ENCODE results near the gene PTER. TPM values are rescaled to one million over a fixed set of nuclear protein-coding genes. Genes with fewer than 3 reads are reported as not detected.

The PTER gene
- total RNA-seq, 1 donor from 2014 or later = 8.1 TPM

DNA sequence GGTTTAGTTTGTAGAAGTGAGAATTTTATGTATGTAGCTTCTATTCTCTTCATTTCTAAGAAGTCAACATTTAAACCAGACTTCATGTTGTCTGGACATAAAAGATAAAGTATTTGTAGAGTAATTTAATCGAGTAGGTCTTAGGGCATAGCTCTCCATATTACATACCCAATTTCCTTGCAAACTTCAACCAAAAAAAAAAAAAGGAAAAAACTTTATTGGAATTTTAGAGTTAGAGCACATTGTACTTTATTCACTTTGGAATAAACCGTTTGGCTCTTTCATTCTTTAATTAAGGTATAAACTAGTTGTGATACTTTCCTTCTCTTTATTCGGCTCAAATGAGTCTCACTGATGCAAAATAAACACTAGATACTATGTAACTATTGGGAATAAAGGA lies 36.0 kb downstream of the PTER start:
- DNase-seq = no peak

DNA sequence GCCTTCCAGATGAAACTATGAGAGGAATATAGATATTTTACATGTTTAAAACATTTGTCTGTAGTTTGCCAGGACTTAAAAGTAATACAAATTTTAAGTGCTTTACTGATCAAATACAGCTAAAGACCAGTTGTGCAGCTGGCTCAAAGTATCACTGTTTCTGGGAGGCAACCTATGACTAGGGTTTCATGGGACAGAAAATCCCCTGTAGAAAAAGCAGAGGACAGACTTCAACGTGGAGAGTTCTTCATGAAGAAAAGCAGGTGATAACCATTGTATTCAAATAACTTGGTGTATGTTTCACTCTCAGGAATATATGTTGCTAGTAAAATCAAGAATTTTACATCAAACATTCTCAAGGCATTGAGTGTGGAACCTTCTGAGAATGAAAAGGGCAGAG lies 40.9 kb downstream of the PTER start:
- DNase-seq = no peak

DNA sequence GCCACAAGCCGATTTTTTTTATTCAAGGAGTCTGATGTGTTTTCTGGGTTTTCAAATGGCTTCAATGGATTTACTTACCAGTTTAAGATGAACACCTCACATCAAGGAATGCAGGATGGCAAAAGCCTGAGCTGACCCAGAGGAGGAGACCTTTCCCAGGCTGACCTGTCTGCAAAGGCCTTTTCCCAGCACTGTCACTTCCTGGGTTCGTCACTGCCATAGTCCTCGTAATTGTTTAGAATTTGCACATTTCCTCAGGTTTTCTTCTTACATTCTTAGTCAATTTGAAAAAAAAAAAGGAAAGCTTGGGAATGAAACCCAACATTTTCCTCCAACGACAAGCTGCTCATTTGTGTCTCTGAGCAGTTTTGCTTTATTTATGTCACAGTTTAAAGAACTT lies 42.0 kb downstream of the PTER start:
- no peak for DNase-seq

DNA sequence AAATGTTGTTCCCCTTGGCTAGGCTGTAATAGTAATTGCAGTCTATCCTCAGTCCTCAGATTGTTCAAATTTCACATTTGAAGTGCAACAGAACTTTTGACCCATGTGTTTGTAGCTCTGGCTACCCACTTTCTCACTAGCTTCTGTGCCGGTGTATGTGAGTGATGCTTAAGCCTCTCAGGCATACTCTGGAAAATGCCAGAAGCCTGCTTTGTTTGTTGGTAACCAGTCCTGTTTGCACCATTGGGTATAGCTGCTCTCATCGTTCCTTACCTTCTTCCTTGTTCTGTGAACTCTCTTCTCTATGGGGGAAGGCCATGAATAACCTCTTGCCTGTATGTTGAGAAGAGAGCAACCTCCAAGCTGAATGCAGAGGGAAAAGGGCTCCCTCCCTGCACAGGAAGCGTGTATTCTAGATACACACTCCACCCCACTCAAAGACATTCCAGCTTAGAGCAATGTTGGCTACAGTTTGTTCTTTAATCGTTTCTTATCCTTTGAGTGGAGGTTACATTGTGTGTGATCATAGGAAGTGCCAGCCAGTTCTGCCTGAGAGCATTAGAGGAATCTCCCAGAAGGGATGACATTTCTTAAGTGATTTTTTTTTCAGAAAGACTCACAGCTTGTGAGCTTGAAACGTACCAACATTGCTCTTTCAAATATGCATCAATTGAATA lies 44.4 kb downstream of the PTER start:
- DNase-seq = no peak

DNA sequence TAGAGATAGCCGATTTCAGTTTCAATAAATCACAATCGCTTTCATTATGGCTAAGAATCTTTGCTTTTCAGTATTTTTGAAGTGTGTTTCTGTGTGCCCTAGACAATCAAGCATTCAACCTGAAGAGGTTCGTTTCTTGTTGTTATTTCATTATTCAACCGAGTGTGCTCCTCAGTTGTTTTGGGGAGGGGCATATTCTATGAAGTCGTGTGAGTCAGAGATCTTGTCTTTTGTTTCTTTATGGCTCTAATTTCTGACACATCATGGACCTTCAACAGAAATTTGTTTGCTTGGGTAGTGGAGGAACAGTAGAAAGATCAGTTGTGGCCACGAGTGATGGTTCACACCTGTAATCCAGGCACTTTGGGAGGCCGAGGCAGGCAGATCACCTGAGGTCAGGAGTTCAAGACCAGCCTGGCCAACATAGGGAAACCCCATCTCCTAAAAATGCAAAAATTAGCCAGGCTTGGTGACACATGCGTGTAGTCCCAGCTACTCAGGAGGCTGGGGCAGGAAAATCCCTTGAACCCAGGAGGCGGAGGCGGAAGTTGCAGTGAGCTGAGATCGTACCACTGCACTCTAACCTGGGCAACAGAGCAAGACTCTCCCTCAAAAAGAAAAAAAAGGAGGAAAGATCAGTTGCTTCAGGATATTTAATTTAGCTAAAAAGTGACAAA lies 46.6 kb downstream of the PTER start:
- no peak for DNase-seq

DNA sequence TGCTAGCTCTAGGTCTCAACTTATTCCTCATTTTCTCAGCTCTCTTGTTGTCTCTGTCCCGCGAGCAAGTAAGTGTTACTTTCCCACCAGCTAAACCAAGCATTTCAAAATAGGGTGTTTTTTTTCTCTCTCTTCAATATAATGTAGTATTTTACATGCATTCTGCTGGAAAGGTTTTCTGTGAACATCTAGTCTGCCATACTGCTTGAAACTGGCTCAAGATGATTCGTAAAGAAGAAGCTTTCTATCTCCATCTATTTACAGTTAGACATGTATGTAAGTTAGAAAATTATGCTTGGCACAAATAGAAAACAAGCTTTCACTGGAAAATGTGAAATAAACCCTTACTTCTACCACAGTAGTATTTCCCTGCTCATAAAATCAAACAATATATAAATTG lies 53.7 kb downstream of the PTER start:
- no peak for DNase-seq

DNA sequence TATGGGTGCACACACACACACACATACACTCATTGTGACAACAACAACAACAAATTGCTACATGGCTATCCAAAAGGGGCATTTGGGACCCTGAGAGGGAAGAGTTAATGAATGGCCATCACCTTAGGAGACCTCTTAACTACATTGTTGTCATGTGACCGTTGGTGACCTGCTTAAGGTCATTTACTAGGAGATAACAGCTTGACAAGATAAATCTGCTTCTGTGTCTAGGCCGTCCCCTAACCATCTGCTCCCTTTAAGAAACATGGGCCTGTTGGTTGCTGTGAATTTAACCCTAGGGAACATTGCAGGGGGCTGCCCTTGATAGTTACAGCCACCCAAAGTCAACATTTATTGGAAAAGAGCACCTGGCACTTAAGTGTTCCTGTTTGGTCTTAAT lies 55.1 kb downstream of the PTER start:
- DNase-seq = no peak

DNA sequence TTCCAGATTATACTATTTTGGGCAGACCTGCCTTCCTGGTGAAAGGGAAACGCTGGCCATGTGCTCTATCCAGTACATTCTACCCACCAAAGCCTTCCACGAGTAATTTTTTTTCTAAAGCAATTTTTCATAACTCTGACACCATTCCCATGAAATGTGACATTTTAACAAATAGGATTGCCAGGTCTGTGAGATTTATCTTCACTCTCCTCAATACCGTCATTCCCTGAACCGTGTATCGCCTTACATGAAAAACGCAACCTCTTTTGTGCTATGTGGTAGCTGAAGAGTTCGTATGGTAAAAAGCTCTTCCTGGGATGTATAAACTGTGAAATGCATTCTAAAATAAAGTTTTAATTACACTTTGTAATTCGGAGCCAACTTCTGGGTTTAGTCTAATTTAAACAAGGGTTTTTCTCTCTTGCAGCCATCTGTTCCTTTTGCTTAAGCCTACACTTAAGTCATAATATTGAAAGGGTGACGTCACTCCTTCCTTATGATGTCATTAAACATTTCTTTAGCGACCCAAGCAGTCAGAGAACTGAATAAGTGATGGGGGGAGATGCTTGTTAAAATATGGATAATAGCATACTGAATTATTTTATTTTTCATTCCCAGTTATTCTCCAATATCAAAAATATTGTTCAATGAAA lies 57.2 kb downstream of the PTER start:
- no peak for DNase-seq

DNA sequence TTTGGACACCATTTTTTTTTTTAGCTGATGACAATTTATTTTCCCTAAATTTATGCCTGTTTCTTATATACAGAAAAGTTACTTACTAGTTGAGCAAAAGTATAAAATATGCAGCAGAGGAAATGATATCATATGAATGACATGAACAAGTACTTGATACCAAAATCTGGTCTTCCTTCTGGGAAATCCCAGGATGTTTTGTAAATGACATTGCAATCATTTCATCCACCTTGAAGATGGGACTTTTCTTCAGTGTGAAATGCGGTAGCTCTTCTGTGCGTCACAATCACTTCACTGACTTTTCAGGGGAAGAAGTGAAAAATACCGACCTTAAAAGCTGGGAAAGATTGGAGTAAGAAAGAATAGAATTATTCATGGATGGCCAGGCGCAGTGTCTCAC lies 61.1 kb downstream of the PTER start:
- DNase-seq = no peak

DNA sequence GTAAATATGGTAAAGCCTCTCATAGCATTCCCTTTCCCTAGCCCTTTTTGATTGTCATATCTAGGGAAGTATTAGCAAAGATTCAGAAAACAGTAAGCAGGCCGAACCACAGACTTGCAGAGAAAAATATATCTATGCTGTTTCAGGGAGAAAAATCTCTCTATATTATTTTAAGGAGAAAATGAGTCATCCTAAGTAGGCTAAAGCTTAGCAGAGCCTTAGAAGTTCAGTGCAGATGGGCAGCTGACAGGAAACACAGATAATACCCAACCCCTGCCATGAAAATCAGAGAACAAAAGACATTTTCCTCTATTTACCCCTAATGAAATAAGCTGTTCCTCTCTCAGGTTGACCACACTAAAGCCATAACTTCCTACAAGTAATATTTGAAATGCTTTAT lies 68.4 kb downstream of the PTER start:
- no peak for DNase-seq

DNA sequence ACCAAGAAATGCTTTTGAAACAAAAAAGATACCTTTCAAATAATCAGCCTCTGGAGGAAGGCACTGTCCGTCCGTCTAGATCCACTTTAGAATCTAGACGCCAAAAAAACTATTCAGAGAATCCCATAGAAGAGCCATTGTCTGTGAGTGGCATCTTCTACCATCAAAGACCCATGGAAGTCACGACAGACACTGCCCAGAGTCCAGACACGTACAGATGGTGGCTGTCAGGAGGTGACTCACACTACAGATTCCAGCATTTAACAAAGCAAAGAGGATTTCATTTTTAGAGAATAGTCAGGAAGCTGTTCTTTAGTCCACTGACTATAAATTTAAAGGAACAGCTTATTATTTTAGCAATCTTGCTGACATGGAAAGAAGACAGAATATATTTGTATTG lies 73.2 kb downstream of the PTER start:
- DNase-seq = no peak

DNA sequence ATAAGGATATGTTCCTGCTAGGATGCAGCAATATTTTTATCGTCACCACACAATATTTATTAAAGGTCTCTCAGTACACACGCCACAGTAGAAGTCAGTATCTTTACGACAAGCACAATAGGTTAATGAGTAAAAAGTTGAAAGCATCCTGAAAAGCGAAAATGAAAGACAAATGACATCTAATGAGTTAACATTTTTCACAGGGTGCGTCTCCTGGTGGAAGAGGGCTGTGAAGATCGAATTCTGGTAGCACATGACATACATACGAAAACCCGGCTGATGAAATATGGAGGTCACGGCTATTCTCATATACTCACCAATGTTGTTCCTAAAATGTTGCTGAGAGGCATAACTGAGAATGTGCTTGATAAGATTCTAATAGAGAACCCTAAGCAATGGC lies 74.0 kb downstream of the PTER start:
- no peak for DNase-seq

DNA sequence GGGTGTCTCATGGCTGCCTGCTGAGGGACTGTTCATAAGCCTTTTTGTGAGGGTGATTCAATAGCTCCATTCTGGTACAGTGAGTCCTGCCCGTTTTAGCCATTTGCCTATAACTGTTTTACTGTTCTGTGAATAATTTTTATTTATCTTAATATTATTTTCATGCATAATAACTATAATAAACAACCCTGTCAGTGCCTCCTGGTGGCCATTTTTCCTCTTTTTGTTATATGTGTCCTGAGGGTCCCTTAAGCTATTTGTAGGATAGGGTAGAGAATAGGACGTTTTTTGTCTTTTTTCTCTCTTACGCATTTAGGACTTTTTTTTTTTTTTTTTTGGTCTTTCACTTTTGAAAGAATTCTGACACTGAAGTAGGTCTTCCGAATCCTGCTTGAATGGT lies 82.0 kb downstream of the PTER start:
- DNase-seq = no peak

DNA sequence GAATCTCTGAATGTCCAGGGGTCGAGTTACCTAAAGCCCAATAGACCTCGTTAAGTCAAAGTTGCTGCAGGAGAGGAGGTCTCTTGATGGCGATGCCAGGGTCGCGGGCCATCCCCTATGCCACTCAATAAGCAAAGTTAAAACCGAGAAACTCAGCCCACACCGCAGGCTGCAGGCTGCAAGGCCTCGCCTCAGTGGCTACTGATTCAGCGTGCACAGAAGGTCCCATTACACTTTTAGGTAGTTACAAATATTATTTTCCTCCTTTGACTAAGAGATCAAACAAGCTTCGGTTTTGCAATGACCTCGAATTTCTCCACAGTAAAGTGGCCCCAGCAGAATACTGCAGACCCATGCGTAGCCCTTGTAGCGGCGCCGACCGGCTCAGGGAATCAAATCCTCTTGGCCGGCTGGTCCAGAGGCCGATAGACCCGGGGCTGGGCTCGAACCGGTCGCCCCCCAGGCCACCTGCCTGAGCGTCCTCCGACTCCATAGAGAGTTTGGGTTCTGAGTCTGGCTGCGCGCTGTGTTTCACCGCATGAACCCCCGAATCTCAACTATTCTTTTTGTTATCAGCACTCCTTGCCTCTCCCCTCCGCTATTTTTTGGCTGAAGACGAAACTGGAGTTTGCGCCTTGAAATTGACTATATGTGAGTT lies 82.6 kb downstream of the PTER start:
- DNase-seq = no peak

DNA sequence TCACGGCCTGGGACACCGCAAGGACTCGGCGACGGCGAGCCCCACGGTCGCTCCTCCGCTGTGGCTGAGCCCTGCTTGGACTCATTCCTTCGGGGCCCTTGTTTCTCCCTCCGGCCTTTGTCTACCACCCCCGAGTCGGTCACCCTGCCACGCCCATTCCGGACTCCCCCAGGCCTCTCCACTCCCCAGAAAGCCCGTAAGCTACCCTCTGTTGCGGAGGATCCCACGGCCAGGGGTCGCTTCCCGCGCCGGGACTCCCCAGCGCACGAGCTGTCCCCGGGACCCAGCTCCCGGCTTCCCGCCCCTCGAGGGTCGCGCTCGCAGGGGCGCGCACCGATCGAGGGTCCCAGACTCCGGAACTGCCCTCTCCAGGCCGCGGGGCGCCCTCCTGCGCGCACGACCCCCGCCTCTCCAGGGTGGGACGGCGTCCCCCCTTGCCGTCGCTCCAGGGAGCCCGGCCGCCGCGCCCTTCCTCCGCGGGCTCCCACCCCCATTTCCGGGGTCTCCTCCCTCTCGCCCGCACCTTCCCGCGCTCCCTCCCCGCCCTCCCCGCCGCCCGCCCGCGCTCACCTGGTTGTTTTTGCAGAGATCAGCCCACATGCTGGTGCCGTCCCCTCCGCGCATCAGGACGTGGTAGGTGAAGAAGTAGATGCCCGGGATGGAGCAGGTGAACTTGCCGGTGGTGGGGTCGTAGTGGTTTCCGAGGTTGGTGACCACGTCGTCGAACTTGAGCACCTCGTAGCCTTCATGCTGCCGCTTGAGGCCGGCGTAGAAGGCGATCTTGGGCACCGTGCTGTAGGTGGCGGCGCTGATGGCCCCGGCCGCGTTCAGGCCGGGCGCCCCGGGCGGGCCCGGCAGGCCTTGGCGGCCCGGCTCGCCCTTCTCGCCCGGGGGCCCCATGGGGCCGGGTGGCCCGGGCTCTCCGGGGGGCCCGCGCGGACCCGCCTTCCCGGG lies 83.4 kb downstream of the PTER start:
- no peak for DNase-seq

DNA sequence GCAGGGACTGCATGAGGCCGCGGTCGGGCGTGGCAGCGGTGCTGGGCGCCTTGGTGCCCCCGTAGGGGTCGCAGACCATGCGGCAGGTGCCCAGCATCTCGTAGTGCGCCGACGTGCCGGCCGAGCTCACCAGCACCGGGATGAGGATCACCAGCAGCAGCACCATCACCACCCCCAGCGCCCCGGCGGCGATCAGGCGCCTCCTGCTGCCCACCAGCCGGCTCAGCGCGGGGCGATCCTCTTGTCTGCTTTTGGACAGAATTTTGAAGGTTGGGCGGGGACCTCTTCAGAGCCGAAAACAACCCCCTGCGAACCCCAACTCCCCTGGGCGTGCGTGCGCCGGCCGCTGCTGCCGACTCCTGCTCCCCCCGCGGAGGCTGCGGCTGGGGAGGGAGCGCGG lies 84.1 kb downstream of the PTER start:
- DNase-seq = no peak

DNA sequence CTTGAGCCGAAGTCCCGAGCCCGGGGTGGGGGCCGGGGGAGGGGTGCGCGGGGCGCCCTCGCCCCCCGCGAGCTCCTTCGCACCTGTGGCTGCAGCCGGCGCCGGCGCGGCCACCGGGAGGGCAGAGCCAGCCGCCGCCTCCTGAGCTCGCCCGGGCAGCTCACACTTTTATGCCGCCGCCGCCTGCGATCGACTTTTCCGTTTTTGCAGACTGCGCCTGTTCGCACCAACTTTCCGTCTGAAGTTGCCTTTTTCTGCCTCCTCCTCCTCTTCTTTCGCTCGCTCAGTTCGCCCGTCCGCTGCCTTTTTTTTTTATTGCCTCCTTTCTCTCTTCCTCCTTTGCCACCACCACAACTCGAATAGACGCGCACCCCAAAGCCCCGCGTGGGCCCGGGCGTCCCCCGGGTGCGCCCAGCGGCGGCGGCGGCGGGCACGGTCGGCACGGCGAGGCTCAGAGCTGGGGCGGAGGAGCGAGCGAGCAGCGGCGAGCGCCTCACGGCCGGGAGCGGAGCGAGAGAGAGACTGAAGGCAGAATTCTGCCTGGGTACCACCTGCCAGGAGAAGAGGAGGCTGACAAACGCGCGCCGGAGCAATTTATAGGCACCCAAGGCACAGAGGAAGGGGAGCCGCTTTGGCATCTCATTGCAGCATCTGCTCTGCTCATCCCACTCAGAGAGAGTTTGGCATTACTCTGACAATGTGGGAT lies 84.7 kb downstream of the PTER start, which contains the start of gene C1QL3:
C1QL3 (minus strand) TSS at position 569 of the 706 bp plus-strand sequence. CDS start 814 bp downstream, outside the sequence.
- no peak for DNase-seq

DNA sequence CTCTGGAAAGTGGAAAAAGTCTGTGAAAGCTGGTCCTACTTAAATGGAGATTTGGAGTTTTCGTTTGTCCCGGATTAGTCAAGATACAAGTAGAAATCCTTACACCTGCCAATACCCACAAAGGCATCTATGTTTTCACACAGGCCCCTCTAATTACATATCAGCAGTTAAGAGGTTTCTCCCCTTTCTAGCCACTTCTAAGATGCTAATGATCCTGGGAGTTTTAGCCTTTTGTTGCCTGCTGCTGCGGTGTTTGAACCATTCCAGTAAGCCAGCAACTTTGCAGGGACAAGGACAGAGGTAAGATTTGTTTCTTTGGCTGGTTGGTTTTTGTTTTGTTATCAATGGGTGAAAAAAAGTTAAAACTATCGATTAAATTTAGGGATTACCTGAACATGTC lies 90.6 kb downstream of the PTER start:
- DNase-seq = no peak

DNA sequence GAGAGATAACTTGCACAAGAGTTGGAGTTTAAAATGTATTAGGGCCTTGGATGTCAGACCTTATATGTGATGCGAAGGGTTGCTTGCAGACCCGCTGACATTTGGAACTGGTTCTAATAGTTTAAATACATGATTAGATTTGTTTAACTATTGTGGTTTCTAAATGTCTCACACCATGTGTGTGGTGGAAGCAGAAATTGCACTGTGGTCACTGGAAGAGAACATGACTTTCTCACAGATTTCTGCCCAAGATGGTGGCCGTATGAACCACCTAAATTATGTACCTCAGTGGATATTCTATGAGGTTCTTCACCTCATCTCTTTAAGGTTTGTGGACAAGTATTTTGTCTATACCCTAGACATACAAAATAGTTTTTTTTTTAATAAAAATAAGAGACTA lies 93.0 kb downstream of the PTER start:
- DNase-seq = no peak

DNA sequence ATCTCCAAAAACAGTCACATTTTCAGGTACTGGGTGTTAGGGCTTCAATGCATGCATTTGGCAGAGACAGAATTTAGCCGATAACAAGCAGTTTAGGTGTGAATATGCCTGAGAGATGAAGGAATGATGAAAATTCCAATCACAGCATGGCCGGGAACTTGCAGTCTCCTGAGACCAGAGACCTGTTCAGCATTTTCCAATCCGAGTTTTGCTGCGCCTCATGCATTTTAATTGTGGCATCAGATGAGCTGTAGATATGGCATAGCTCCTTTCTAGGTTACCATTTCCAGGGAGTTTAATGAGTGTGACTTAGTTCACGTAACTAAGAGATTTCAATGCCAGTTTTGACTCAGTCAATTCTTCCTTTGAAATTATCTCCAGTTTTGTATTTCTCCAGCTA lies 99.3 kb downstream of the PTER start:
- DNase-seq = no peak

DNA sequence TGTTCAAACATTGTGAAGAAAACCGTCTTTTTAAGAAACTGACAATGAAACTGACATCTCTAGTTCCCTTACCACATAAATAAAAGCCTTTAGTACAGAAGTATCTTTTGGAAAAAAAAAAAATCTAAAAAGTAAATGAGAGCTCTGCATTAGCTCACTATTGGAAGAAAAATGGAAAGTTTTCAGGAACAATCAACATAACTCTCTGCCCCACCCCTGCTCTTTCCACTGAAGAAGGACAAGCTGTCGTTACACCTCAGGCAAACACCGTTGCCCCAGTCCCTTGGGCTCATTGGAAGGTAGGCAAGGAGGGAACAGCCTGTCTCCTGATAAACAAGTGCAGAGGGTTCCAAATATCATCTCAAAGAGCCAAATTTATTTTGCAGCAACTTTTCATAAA lies 107.3 kb downstream of the PTER start:
- no peak for DNase-seq
